Prostate gland (tissue), 2 donors: ENCODE data around the gene OR4Q3. TPM values are rescaled to one million over a fixed set of nuclear protein-coding genes. Genes with fewer than 3 reads are reported as not detected.
"Not testable (repeated sequence)": the region's sequence is repeated elsewhere in the genome, so short reads cannot be mapped to it uniquely, and the experiment has no call there.

Experiments used
- DNase-seq: peaks from one replicate; pipeline ENCODE4 v3.0.0-alpha.2; 2019; ENCODE audit warnings: low spot score
- H3K27ac ChIP-seq, 2 donors: fragments of 200-600 bp; sonication (generic); 2 replicates each; pipeline ENCODE4 v1.5.1; 2017 to 2019
- H3K27me3 ChIP-seq: fragments of 200-600 bp; sonication (generic); replicated peaks from 2 replicates; pipeline ENCODE4 v1.5.1; 2019; ENCODE audit not compliant: insufficient read depth
- H3K36me3 ChIP-seq, 2 donors: fragments of 200-600 bp; sonication (generic); 1 replicate in 1 of 2; 2 replicates in 1 of 2; pipeline versions ENCODE4 v1.5.1 to v1.8.1; 2017 to 2019
- H3K4me1 ChIP-seq: fragments of 200-600 bp; sonication (generic); replicated peaks from 2 replicates; pipeline ENCODE4 v1.5.1; 2019
- H3K4me3 ChIP-seq, 2 donors: fragments of 200-600 bp; sonication (generic); 2 replicates each; pipeline ENCODE4 v1.5.1; 2017 to 2019
- H3K9me3 ChIP-seq: fragments of 200-600 bp; sonication (generic); 2 replicates; pipeline ENCODE4 v1.5.1; 2017
- CTCF ChIP-seq, 4 experiments: fragments of 200-600 bp in 2 of 4; fragments of 450-650 bp in 2 of 4; sonication (generic) in 2 of 4; IDR thresholded peaks; 1 replicate in 3 of 4; 2 replicates in 1 of 4; pipeline ENCODE4 v1.5.1; 2016 to 2019; ENCODE audit warnings: antibody characterized with exemption in 4 of 4, mild to moderate bottlenecking in 2 of 4, moderate library complexity in 2 of 4
- POLR2A ChIP-seq: fragments of 450-650 bp; IDR thresholded peaks from one replicate; pipeline ENCODE4 v1.6.1; 2016; ENCODE audit warnings: antibody characterized with exemption, mild to moderate bottlenecking
- POLR2AphosphoS5 ChIP-seq: sonication (generic); formaldehyde crosslinking; IDR thresholded peaks from one replicate; pipeline ENCODE4 v1.6.1; 2017; ENCODE audit warnings: antibody characterized with exemption
- WGBS: methylation state at CpG from one replicate; pipeline ENCODE4 v1.1.5; 2018; 5-methylcytosine and 5-hydroxymethylcytosine counted together
- intact Hi-C: fragments of 100-400 bp; cut with DNase I; formaldehyde crosslinking; loops from one replicate; pipeline ENCODE4 v1.14.2; 2022
- total RNA-seq, 2 donors: library from RNA; depleted of rRNA; stranded (reverse); fragments of >200 nt; gene quantifications; one replicate each; pipeline ENCODE4 v1.1.0, GENCODE V29; 2016

The OR4Q3 gene
- 1 to 10 TPM in 1 of 2 donors, not detected in 1; 3.1 TPM for total RNA-seq

- Histone ChIP-seq H3K27ac (no peak within 1 kb of the TSS), H3K27me3 (no peaks in the 10 kb centered on the region), H3K4me1 (no peaks in the 10 kb centered on the region), H3K36me3 (no peaks in the 10 kb centered on the region), H3K4me3 (no peak within 1 kb of the TSS), H3K9me3 (no peaks in the 10 kb centered on the region)
- TF ChIP-seq POLR2AphosphoS5 (no peak), POLR2A (no peak), CTCF (IDR thresholded peaks at IDR 0.05) (no peak)
- 83% methylated on average over 1 of the region's 1 CpG for WGBS
- intact Hi-C loops, result no loop called here
- no peak for DNase-seq
Observed at GRCh38 chr14:19743256-19743655, at the start of gene OR4Q3. TSS of gene OR4Q3 (plus strand) at chr14:19743571.

- Histone ChIP-seq H3K4me3 (no peak overlapping the region), H3K27me3 (no peaks in the 10 kb centered on the region), H3K27ac (peak overlapping the region in 1 of 2 donors; percentile 38), H3K4me1 (no peaks in the 10 kb centered on the region), H3K9me3 (no peaks in the 10 kb centered on the region), H3K36me3 (no peaks in the 10 kb centered on the region)
- no peak for DNase-seq
- intact Hi-C loops, result no loop called here
- TF ChIP-seq POLR2AphosphoS5, result no peak
- TF ChIP-seq CTCF (IDR thresholded peaks at IDR 0.05), result no peak
- no peak for TF ChIP-seq POLR2A
Observed at GRCh38 chr14:19729359-19729758, 14.0 kb upstream of the OR4Q3 start.

- H3K27me3 ChIP-seq, result no peaks in the 10 kb centered on the region
- H3K9me3 ChIP-seq, result no peaks in the 10 kb centered on the region
- H3K27ac ChIP-seq, result peak overlapping the region in 1 of 2 donors; percentile 38
- intact Hi-C loops, result no loop called here
- no peak for DNase-seq
- no peak overlapping the region for H3K4me3 ChIP-seq
- TF ChIP-seq POLR2A (no peak), CTCF (IDR thresholded peaks at IDR 0.05) (no peak), POLR2AphosphoS5 (no peak)
- H3K4me1 ChIP-seq, result no peaks in the 10 kb centered on the region
- H3K36me3 ChIP-seq, result no peaks in the 10 kb centered on the region
- WGBS, result 57% methylated on average over 2 of the region's 2 CpGs
Observed at GRCh38 chr14:19729763-19730162, 13.6 kb upstream of the OR4Q3 start.

GRCh38 chr14:19733893-19734292 is 9.5 kb upstream of the OR4Q3 start:
- H3K27me3 ChIP-seq, DNase-seq, H3K4me3 ChIP-seq, H3K9me3 ChIP-seq, H3K36me3 ChIP-seq, H3K27ac ChIP-seq, intact Hi-C loops, H3K4me1 ChIP-seq: not testable (repeated sequence)
- WGBS, result 84% methylated on average over 3 of the region's 3 CpGs

GRCh38 chr14:19752316-19752715 is 8.9 kb downstream of the OR4Q3 start:
- H3K4me1 ChIP-seq, H3K4me3 ChIP-seq, H3K27ac ChIP-seq, intact Hi-C loops, H3K9me3 ChIP-seq, DNase-seq, H3K27me3 ChIP-seq, H3K36me3 ChIP-seq: not testable (repeated sequence)

GRCh38 chr14:19754172-19754571 is 10.8 kb downstream of the OR4Q3 start:
- 29% methylated on average over 2 of the region's 2 CpGs for WGBS
- H3K27me3 ChIP-seq, result no peaks in the 10 kb centered on the region

GRCh38 chr14:19771491-19771890 is 28.1 kb downstream of the OR4Q3 start:
- intact Hi-C loops, H3K4me1 ChIP-seq, DNase-seq, H3K27me3 ChIP-seq, H3K4me3 ChIP-seq, H3K9me3 ChIP-seq, H3K36me3 ChIP-seq, H3K27ac ChIP-seq: not testable (repeated sequence)
- 61% methylated on average over 3 of the region's 3 CpGs for WGBS

More at GRCh38 chr14:19754172-19754571, 10.8 kb downstream of the OR4Q3 start:
- Histone ChIP-seq H3K4me3 (no peak overlapping the region), H3K4me1 (no peaks in the 10 kb centered on the region), H3K27ac (no peak overlapping the region), H3K9me3 (no peaks in the 10 kb centered on the region), H3K36me3 (no peaks in the 10 kb centered on the region)
- TF ChIP-seq POLR2A (no peak), CTCF (IDR thresholded peaks at IDR 0.05) (no peak)
- intact Hi-C loops, result no loop called here
- DNase-seq, result no peak
